Fibroblast of mammary gland (primary cell): ENCODE data around the gene WDR19.
A peak's percentile ranks its signal among the peaks of the same experiment; 100 is the strongest.

ENCODE experiments used
- DNase-seq: peaks from one replicate; pipeline ENCODE4 v3.0.0-alpha.2; 2010; ENCODE audit warnings: low read depth
- H3K4me3 ChIP-seq: 2 replicates; pipeline ENCODE4 v1.5.1; 2011; ENCODE audit warnings: low read depth, mild to moderate bottlenecking, low read length, moderate library complexity; ENCODE audit not compliant: control insufficient read depth
- CTCF ChIP-seq: conservative IDR thresholded peaks from 2 replicates; pipeline ENCODE4 v1.5.1; 2011; ENCODE audit warnings: low read depth, low read length, inconsistent platforms; ENCODE audit not compliant: control insufficient read depth, insufficient read depth

WDR19 gene

GRCh38 chr4:39324446-39324845 lies 142.1 kb downstream of the WDR19 start:
- no peak for DNase-seq
- TF ChIP-seq CTCF, result no peak
- H3K4me3 ChIP-seq, result no peak overlapping the region

GRCh38 chr4:39324897-39325613 lies 142.7 kb downstream of the WDR19 start:
- peak; percentile 36 for DNase-seq
- TF ChIP-seq CTCF, result no peak
- H3K4me3 ChIP-seq, result no peak overlapping the region

GRCh38 chr4:39326468-39326977 lies 144.2 kb downstream of the WDR19 start:
- H3K4me3 ChIP-seq, result no peak overlapping the region
- no peak for DNase-seq
- TF ChIP-seq CTCF, result no peak

- H3K4me3 ChIP-seq, result no peak overlapping the region
- no peak for TF ChIP-seq CTCF
- DNase-seq, result no peak
Observed at GRCh38 chr4:39330353-39330752, 148.0 kb downstream of the WDR19 start.

GRCh38 chr4:39331191-39331590 lies 148.9 kb downstream of the WDR19 start:
- TF ChIP-seq CTCF, result no peak
- no peak for DNase-seq
- no peak overlapping the region for H3K4me3 ChIP-seq
